Stimulated activated CD8-positive, alpha-beta memory T cell treated with anti-CD3 and anti-CD28 coated beads, Interleukin-7, amount 100 ng/mL, for 1 hour (primary cell): ENCODE results near the gene SUPT16H.

ENCODE experiments used
- DNase-seq, 2 donors: peaks; one replicate each; pipeline ENCODE4 v3.0.0-alpha.2; 2020; ENCODE audit warnings: low read depth in 2 of 2

The SUPT16H gene

GRCh38 chr14:21302013-21302835, 81.6 kb downstream of the SUPT16H start:
- no peak for DNase-seq
